Lower leg skin (tissue), 4 donors: ENCODE data around the gene FLAD1. TPM values are rescaled to one million over a fixed set of nuclear protein-coding genes. Genes with fewer than 3 reads are reported as not detected.
"Not testable (repeated sequence)": the region's sequence is repeated elsewhere in the genome, so short reads cannot be mapped to it uniquely, and the experiment has no call there.

Experiments
- DNase-seq, 2 donors: peaks; one replicate each; pipeline ENCODE4 v3.0.0-alpha.2; 2019; ENCODE audit warnings: low spot score in 2 of 2
- H3K4me3 ChIP-seq: fragments of 200-600 bp; sonication (generic); 2 replicates; pipeline ENCODE4 v1.5.1; 2017; ENCODE audit warnings: mild to moderate bottlenecking, low read depth; ENCODE audit not compliant: poor library complexity, severe bottlenecking
- POLR2A ChIP-seq, 2 donors: fragments of 450-650 bp; IDR thresholded peaks; one replicate each; pipeline ENCODE4 v1.6.1; 2016 to 2017; ENCODE audit warnings: antibody characterized with exemption in 2 of 2, mild to moderate bottlenecking in 1 of 2, moderate library complexity in 1 of 2
- WGBS, 2 donors: methylation state at CpG; one replicate each; pipeline ENCODE4 v1.1.5; 2018; 5-methylcytosine and 5-hydroxymethylcytosine counted together
- intact Hi-C: fragments of 100-400 bp; cut with DNase I; formaldehyde crosslinking; loops from one replicate; pipeline ENCODE4 v1.15.0; 2023; ENCODE audit warnings: low total_unique reads
- total RNA-seq, 4 donors: library from RNA; depleted of rRNA; stranded (reverse); fragments of >200 nt; gene quantifications; one replicate each; pipeline ENCODE4 v1.1.0, GENCODE V29; 2016
- TF ChIP-seq, protein P1 (sequence below), 3 donors: fragments of 450-650 bp; IDR thresholded peaks; one replicate each; pipeline ENCODE4 v1.5.1; 2016; ENCODE audit warnings: antibody characterized with exemption in 3 of 3, mild to moderate bottlenecking in 3 of 3, moderate library complexity in 2 of 3

FLAD1 gene
- total RNA-seq, 4 donors from 2014 or later: 38.7 to 45.3 (median 41.6) TPM

- no peak for TF ChIP-seq POLR2A (IDR thresholded peaks at IDR 0.05)
- no peak overlapping the region for H3K4me3 ChIP-seq
- intact Hi-C loops: no loop called here
- no peak for DNase-seq
- WGBS, 2 donors: 92 to 93% methylated on average over 3 of the region's 3 CpGs
Measured at GRCh38 chr1:154978360-154978759, 4.8 kb upstream of the FLAD1 start.

GRCh38 chr1:154982341-154982740, 803 bp upstream of the FLAD1 start:
- DNase-seq: no peak
- intact Hi-C loops: no loop called here
- WGBS, 2 donors: 66 to 71% methylated on average over 6 of the region's 6 CpGs
- H3K4me3 ChIP-seq: no peak overlapping the region
- TF ChIP-seq, protein P1, sequence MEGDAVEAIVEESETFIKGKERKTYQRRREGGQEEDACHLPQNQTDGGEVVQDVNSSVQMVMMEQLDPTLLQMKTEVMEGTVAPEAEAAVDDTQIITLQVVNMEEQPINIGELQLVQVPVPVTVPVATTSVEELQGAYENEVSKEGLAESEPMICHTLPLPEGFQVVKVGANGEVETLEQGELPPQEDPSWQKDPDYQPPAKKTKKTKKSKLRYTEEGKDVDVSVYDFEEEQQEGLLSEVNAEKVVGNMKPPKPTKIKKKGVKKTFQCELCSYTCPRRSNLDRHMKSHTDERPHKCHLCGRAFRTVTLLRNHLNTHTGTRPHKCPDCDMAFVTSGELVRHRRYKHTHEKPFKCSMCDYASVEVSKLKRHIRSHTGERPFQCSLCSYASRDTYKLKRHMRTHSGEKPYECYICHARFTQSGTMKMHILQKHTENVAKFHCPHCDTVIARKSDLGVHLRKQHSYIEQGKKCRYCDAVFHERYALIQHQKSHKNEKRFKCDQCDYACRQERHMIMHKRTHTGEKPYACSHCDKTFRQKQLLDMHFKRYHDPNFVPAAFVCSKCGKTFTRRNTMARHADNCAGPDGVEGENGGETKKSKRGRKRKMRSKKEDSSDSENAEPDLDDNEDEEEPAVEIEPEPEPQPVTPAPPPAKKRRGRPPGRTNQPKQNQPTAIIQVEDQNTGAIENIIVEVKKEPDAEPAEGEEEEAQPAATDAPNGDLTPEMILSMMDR (IDR thresholded peaks at IDR 0.05): no peak
- TF ChIP-seq POLR2A (IDR thresholded peaks at IDR 0.05): no peak

DNA sequence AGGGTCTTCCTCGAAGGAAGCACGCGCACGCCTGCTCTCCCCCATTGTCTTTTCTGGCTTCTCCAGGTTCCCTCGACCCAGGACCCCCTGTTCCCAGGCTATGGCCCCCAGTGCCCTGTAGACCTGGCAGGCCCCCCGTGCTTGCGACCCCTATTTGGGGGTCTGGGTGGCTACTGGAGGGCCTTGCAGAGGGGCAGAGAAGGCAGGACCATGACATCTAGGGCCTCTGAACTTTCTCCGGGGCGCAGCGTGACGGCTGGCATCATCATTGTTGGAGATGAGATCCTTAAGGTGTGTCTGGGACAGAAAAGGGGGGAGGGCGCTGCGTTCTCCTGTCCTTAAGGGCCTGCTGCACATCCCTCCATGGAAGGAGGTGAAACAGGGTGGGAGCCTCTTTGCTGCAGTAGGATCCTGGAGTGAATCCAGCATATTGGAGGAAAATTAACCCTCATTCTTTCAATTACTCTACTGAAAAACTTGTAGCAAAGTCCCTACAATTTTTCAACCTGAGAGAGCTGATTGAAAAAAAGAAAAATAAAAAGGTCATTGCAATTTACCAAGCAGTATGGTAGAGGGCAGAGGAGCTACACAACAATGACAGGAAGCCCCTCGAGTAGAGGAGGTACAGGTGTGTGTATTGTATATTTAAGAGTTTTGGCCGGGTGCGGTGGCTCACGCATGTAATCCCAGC, 777 bp downstream of the FLAD1 start:
- intact Hi-C loops: no loop called here
- 10% methylated on average over 17 of the region's 17 CpGs for WGBS, 2 donors
- H3K4me3 ChIP-seq: peak overlapping the region; percentile 66
- no peak for TF ChIP-seq POLR2A (IDR thresholded peaks at IDR 0.05)
- TF ChIP-seq, protein P1 (IDR thresholded peaks at IDR 0.05): no peak
- DNase-seq: no peak

DNA sequence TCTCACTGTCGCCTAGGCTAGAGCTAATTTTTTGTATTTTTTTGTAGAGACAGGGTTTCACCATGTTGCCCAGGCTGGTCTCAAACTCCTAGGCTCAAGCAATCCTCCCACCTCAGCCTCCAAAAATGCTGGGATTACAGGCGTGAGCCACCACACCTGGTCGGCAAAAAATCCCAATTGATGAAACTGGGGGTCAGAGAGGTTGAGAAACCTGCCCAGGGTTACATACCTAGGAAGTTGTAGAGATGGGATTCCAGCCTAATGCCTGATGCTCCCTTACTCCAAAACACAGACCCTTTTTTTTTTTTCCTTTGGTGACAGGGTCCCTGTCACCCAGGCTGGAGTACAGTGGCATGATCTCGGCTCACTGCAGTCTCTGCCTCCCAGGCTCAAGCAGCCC, 3.6 kb downstream of the FLAD1 start:
- WGBS, 2 donors: 89 to 92% methylated on average over 4 of the region's 4 CpGs
- intact Hi-C loops, H3K4me3 ChIP-seq, DNase-seq: not testable (repeated sequence)

GRCh38 chr1:154987326-154987725, 4.2 kb downstream of the FLAD1 start:
- intact Hi-C loops: no loop called here
- no peak overlapping the region for H3K4me3 ChIP-seq
- no peak for DNase-seq
- no peak for TF ChIP-seq POLR2A (IDR thresholded peaks at IDR 0.05)
- TF ChIP-seq, protein P1 (IDR thresholded peaks at IDR 0.05): no peak
- WGBS, 2 donors: 63 to 76% methylated on average over 6 of the region's 6 CpGs

- DNase-seq: no peak
- H3K4me3 ChIP-seq: no peak overlapping the region
- TF ChIP-seq, protein P1 (IDR thresholded peaks at IDR 0.05): no peak
- TF ChIP-seq POLR2A (IDR thresholded peaks at IDR 0.05): no peak
- WGBS, 2 donors: 89% methylated on average over 17 of the region's 17 CpGs
- intact Hi-C loops: no loop called here
Measured at GRCh38 chr1:154988058-154988954, 5.2 kb downstream of the FLAD1 start.
